ENCODE results near the gene CREB5.

The CREB5 gene

GRCh38 chr7:28576656-28577055 is 164.3 kb downstream of the CREB5 start:
- FAIRE-seq (no peak), DNase-seq (ENCODE audit: insufficient read length) (no peak)
- TF ChIP-seq TAF1 (IDR thresholded peaks at IDR 0.05; ENCODE audit: borderline replicate concordance, low read depth, low read length), result no peak
- no peak for TF ChIP-seq POLR2AphosphoS5 (IDR thresholded peaks at IDR 0.05; ENCODE audit: low read depth, low read length)
- TF ChIP-seq POLR2A (IDR thresholded peaks at IDR 0.05; ENCODE audit: low read depth, low read length), result no peak; the same call in 1 of the 2 replicates

- no peak for FAIRE-seq
- TF ChIP-seq POLR2AphosphoS5 (IDR thresholded peaks at IDR 0.05; ENCODE audit: low read depth, low read length), result no peak
- no peak for TF ChIP-seq TAF1 (IDR thresholded peaks at IDR 0.05; ENCODE audit: borderline replicate concordance, low read depth, low read length)
- no peak for TF ChIP-seq POLR2A (IDR thresholded peaks at IDR 0.05; ENCODE audit: low read depth, low read length)
- DNase-seq (ENCODE audit: insufficient read length), result no peak
Observed at GRCh38 chr7:28579571-28579970, 167.3 kb downstream of the CREB5 start.

- no peak for TF ChIP-seq POLR2AphosphoS5 (IDR thresholded peaks at IDR 0.05; ENCODE audit: low read depth, low read length)
- no peak for TF ChIP-seq POLR2A (IDR thresholded peaks at IDR 0.05; ENCODE audit: low read depth, low read length)
- TF ChIP-seq TAF1 (IDR thresholded peaks at IDR 0.05; ENCODE audit: borderline replicate concordance, low read depth, low read length), result no peak
- DNase-seq (ENCODE audit: insufficient read length) (no peak), FAIRE-seq (no peak)
Observed at GRCh38 chr7:28580665-28581064, 168.3 kb downstream of the CREB5 start.

- TF ChIP-seq POLR2AphosphoS5 (IDR thresholded peaks at IDR 0.05; ENCODE audit: low read depth, low read length) (no peak), TAF1 (IDR thresholded peaks at IDR 0.05; ENCODE audit: borderline replicate concordance, low read depth, low read length) (no peak), POLR2A (IDR thresholded peaks at IDR 0.05; ENCODE audit: low read depth, low read length) (no peak)
- FAIRE-seq (no peak), DNase-seq (ENCODE audit: insufficient read length) (no peak)
Observed at GRCh38 chr7:28581351-28581750, 169.0 kb downstream of the CREB5 start.

GRCh38 chr7:28582226-28582625 is 169.9 kb downstream of the CREB5 start:
- FAIRE-seq (no peak), DNase-seq (ENCODE audit: insufficient read length) (no peak)
- TF ChIP-seq POLR2A (IDR thresholded peaks at IDR 0.05; ENCODE audit: low read depth, low read length) (no peak), POLR2AphosphoS5 (IDR thresholded peaks at IDR 0.05; ENCODE audit: low read depth, low read length) (no peak), TAF1 (IDR thresholded peaks at IDR 0.05; ENCODE audit: borderline replicate concordance, low read depth, low read length) (no peak)

- TF ChIP-seq TAF1 (IDR thresholded peaks at IDR 0.05; ENCODE audit: borderline replicate concordance, low read depth, low read length), result no peak
- TF ChIP-seq POLR2AphosphoS5 (IDR thresholded peaks at IDR 0.05; ENCODE audit: low read depth, low read length), result no peak
- no peak for TF ChIP-seq POLR2A (IDR thresholded peaks at IDR 0.05; ENCODE audit: low read depth, low read length)
- DNase-seq (ENCODE audit: insufficient read length) (no peak), FAIRE-seq (no peak)
Observed at GRCh38 chr7:28584235-28584634, 171.9 kb downstream of the CREB5 start.

GRCh38 chr7:28586736-28587135 is 174.4 kb downstream of the CREB5 start:
- FAIRE-seq, result no peak
- DNase-seq (ENCODE audit: insufficient read length), result no peak
- TF ChIP-seq TAF1 (IDR thresholded peaks at IDR 0.05; ENCODE audit: borderline replicate concordance, low read depth, low read length) (no peak), POLR2A (IDR thresholded peaks at IDR 0.05; ENCODE audit: low read depth, low read length) (no peak), POLR2AphosphoS5 (IDR thresholded peaks at IDR 0.05; ENCODE audit: low read depth, low read length) (no peak)

GRCh38 chr7:28587211-28587610 is 174.9 kb downstream of the CREB5 start:
- DNase-seq (ENCODE audit: insufficient read length) (no peak), FAIRE-seq (no peak)
- TF ChIP-seq TAF1 (IDR thresholded peaks at IDR 0.05; ENCODE audit: borderline replicate concordance, low read depth, low read length), result no peak
- no peak for TF ChIP-seq POLR2AphosphoS5 (IDR thresholded peaks at IDR 0.05; ENCODE audit: low read depth, low read length)
- TF ChIP-seq POLR2A (IDR thresholded peaks at IDR 0.05; ENCODE audit: low read depth, low read length), result no peak

GRCh38 chr7:28588602-28589001 is 176.3 kb downstream of the CREB5 start:
- no peak for DNase-seq (ENCODE audit: insufficient read length)
- no peak for FAIRE-seq
- no peak for TF ChIP-seq TAF1 (IDR thresholded peaks at IDR 0.05; ENCODE audit: borderline replicate concordance, low read depth, low read length)
- no peak for TF ChIP-seq POLR2A (IDR thresholded peaks at IDR 0.05; ENCODE audit: low read depth, low read length)
- TF ChIP-seq POLR2AphosphoS5 (IDR thresholded peaks at IDR 0.05; ENCODE audit: low read depth, low read length), result no peak

- DNase-seq (ENCODE audit: insufficient read length) (no peak), FAIRE-seq (peak; percentile 48)
- TF ChIP-seq POLR2A (IDR thresholded peaks at IDR 0.05; ENCODE audit: low read depth, low read length) (no peak), TAF1 (IDR thresholded peaks at IDR 0.05; ENCODE audit: borderline replicate concordance, low read depth, low read length) (no peak)
Observed at GRCh38 chr7:28591041-28591674, 178.8 kb downstream of the CREB5 start.

GRCh38 chr7:28591725-28592349 is 179.5 kb downstream of the CREB5 start:
- FAIRE-seq, result no peak
- no peak for TF ChIP-seq TAF1 (IDR thresholded peaks at IDR 0.05; ENCODE audit: borderline replicate concordance, low read depth, low read length)
- DNase-seq (ENCODE audit: insufficient read length), result no peak

- DNase-seq (ENCODE audit: insufficient read length) (no peak), FAIRE-seq (peak; percentile 36)
- TF ChIP-seq POLR2AphosphoS5 (IDR thresholded peaks at IDR 0.05; ENCODE audit: low read depth, low read length), result no peak
- TF ChIP-seq POLR2A (IDR thresholded peaks at IDR 0.05; ENCODE audit: low read depth, low read length), result no peak
- no peak for TF ChIP-seq TAF1 (IDR thresholded peaks at IDR 0.05; ENCODE audit: borderline replicate concordance, low read depth, low read length)
Observed at GRCh38 chr7:28592861-28593260, 180.5 kb downstream of the CREB5 start.

Data from GM12892 (cell line).